Measurements from ENCODE around the gene MFAP2.

MFAP2 gene

DNA sequence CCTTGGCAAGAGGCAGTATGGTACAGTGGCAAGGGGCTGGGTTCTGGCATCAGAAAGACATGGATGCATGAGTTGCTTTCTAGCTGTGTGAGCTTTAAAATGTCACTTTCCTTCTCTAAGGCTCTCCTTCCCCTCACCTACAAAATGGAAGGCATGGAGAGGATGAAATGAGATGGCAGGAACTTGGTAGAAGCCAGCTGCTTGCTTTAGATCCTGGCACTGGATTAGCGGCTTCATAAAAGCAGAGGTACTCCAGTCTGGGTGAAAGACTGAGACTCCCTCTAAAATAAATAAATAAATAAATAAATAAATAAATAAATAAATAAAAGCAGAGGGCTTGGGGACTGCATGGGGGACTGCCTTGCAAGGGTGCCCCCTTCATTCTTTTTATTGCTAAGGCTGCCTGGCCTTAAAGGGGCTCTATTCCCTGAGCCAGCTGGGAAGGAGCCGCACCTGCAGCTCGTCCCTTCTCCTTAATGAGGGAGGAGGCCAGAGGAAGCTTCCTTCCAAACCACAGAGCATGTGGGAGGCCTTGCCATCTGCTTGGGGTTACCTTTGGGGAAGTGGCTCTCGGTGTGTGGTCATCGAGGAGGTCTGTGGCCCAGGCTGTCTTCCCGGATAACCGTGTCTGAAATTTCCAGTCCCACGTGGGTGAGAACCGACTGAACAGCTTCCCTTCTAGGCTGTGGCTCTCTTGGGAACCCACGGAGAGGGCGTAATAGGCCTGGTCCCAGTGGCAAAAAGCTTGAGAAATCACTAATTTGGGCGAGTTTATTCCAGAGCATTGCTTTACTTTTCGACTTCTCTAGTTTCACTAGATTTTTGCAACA is 33.3 kb upstream of the MFAP2 start:
- no peak overlapping the region for H3K27ac Mint-ChIP-seq
- peaks cover 13% of the 10 kb centered on the region for H3K4me1 Mint-ChIP-seq
- ATAC-seq (ENCODE audit: low read depth) (no peak), DNase-seq (ENCODE audit: low spot score in 2 of 2) (no peak)
- no peaks in the 10 kb centered on the region for H3K9me3 Mint-ChIP-seq
- H3K27me3 Mint-ChIP-seq: no peaks in the 10 kb centered on the region
- H3K4me3 Mint-ChIP-seq: no peak overlapping the region
- H3K36me3 Mint-ChIP-seq: peaks cover under 1% of the 10 kb centered on the region

DNA sequence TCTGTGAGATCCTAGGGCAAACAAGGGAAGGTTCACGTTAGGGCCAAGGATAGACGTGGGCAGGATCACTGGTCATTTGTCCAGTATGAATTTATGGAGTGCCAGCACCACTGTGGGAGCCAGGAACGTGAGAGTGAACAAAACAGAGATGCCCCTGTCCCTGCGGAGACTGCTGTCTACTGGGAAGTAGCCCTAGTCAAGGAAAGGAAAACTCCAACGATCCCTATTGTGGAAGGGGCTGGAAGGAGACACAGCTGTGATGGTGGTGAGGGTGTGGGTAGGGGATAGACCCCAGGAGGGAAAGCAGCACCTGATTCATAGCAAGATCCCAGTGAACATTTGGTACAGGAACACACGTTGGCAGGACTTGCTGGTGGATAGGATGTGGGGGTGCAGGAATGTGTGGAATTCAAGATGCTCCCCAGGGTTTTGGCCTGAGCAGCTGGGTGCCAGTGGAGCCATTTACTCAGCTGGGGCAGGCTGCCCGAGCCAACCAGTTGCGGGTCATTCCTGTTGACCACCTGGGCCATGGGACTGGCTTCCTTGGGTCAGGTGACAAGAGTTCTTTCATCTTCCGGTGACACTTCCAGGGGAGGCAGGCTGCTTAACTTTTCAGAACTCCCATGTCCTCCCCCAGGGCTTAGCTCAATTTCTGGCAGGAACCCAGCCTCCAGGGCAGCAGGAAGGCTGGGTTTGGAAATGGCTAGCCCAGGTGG is 32.5 kb upstream of the MFAP2 start:
- no peaks in the 10 kb centered on the region for H3K27me3 Mint-ChIP-seq
- H3K4me1 Mint-ChIP-seq: peaks cover 12% of the 10 kb centered on the region
- H3K27ac Mint-ChIP-seq: no peak overlapping the region
- no peaks in the 10 kb centered on the region for H3K36me3 Mint-ChIP-seq
- DNase-seq (ENCODE audit: low spot score in 2 of 2) (no peak), ATAC-seq (ENCODE audit: low read depth) (no peak)
- H3K4me3 Mint-ChIP-seq: no peak overlapping the region
- H3K9me3 Mint-ChIP-seq: no peaks in the 10 kb centered on the region

DNA sequence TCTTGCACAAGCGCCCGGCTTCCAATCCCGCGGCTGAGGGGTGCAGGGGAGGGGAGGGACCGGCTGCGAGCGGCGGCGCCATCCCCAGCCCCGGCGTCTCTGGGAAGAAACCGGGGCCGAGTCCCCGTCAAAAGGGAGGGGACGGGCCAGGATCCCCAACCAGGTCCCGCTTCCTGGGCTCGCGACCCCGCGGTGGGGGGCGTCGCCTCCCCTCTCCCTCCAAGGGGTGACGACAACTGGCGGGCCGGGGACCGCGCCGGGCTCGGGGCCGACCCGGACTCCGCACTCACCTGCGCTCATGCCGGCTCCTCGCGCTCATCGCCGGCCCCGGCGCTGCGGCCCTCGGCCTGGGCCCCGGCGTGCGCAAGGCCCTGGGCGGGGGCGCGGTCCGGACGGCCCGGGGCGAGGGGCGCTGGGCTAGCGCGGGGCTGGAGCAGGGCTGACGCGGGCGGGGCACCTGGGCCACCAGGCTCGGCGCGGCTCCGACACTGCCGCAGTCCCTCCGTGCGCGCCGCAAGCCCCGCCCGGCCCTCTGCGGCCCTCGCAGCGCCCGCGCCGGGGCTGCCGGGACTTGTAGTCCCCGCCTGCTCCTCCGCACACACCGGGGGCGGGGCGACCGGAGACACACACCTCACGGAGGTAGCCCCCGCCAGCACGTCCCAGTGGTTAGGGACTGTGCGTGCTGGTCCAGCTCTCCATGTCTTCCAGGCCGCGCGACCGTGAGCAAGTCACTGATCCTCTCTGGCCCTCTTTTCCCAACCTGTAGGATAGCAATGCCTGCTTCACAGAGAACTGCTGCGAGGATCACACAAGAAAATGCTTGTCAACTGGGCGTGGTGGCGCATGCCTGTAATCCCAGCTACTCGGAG is 31.3 kb upstream of the MFAP2 start, which contains the start of gene ATP13A2:
Gene ATP13A2 (minus strand): TSS at position 490 of the 869 bp plus-strand sequence. CDS start 190 bp downstream, at position 300.
- Mint-ChIP-seq H3K9me3 (no peaks in the 10 kb centered on the region), H3K4me3 (peak within 1 kb of the TSS; percentile 86), H3K27ac (no peak within 1 kb of the TSS), H3K4me1 (peaks cover 12% of the 10 kb centered on the region), H3K27me3 (no peaks in the 10 kb centered on the region), H3K36me3 (no peaks in the 10 kb centered on the region)
- ATAC-seq (ENCODE audit: low read depth) (peak; percentile 99), DNase-seq (ENCODE audit: low spot score in 2 of 2) (peak; percentile 76 to 84)

- Mint-ChIP-seq H3K36me3 (no peaks in the 10 kb centered on the region), H3K9me3 (no peaks in the 10 kb centered on the region), H3K4me3 (peak overlapping the region; percentile 83), H3K4me1 (peaks cover 12% of the 10 kb centered on the region), H3K27me3 (no peaks in the 10 kb centered on the region), H3K27ac (no peak overlapping the region)
- ATAC-seq (ENCODE audit: low read depth) (no peak), DNase-seq (ENCODE audit: low spot score in 2 of 2) (peak in 1 of 2 donors; percentile 29)
Measured at GRCh38 chr1:17011092-17011438, 30.6 kb upstream of the MFAP2 start.

- Mint-ChIP-seq H3K27me3 (no peaks in the 10 kb centered on the region), H3K4me1 (peaks cover 12% of the 10 kb centered on the region), H3K36me3 (no peaks in the 10 kb centered on the region), H3K27ac (no peak overlapping the region), H3K9me3 (no peaks in the 10 kb centered on the region), H3K4me3 (no peak overlapping the region)
- DNase-seq (ENCODE audit: low spot score in 2 of 2) (no peak), ATAC-seq (ENCODE audit: low read depth) (no peak)
Measured at GRCh38 chr1:17009706-17010105, 29.3 kb upstream of the MFAP2 start.

DNA sequence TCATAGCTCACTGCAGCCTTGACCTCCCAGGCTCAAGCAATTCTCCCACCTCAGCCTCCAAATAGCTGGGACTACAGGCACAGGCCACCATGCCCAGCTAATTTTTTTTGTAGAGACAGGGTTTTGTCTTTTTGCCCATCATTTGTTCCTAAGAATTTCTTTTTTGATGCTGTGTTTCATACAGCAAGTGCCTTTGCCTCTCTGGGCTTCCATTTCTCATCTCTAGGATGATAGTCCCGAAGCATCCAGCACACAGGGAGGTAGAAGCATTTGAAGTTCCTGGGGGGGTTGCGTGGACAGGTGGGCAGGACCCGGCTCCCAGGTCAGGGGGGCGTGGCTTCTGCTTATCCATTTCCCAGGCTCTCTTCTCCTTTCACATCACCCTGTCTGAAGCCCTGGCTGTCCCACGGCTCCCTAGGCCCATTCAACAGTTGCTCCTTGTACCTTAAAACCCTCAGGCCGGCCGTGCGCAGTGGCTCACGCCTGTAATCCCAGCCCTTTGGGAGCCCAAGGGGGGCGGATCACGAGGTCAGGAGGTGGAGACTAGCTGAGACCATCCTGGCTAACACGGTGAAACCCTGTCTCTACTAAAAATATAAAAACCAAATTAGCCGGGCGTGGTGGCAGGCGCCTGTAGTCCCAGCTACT is 27.9 kb upstream of the MFAP2 start:
- no peak overlapping the region for H3K4me3 Mint-ChIP-seq
- H3K27me3 Mint-ChIP-seq: no peaks in the 10 kb centered on the region
- DNase-seq (ENCODE audit: low spot score in 2 of 2) (no peak), ATAC-seq (ENCODE audit: low read depth) (no peak)
- H3K9me3 Mint-ChIP-seq: no peaks in the 10 kb centered on the region
- peaks cover 9% of the 10 kb centered on the region for H3K36me3 Mint-ChIP-seq
- H3K27ac Mint-ChIP-seq: no peak overlapping the region
- H3K4me1 Mint-ChIP-seq: peaks cover 14% of the 10 kb centered on the region

GRCh38 chr1:17007121-17007520 is 26.7 kb upstream of the MFAP2 start:
- H3K36me3 Mint-ChIP-seq: peaks cover 11% of the 10 kb centered on the region
- ATAC-seq (ENCODE audit: low read depth) (no peak), DNase-seq (ENCODE audit: low spot score in 2 of 2) (no peak)
- no peak overlapping the region for H3K4me3 Mint-ChIP-seq
- peaks cover 10% of the 10 kb centered on the region for H3K4me1 Mint-ChIP-seq
- no peaks in the 10 kb centered on the region for H3K27me3 Mint-ChIP-seq
- no peak overlapping the region for H3K27ac Mint-ChIP-seq
- no peaks in the 10 kb centered on the region for H3K9me3 Mint-ChIP-seq

- Mint-ChIP-seq H3K9me3 (no peaks in the 10 kb centered on the region), H3K27me3 (no peaks in the 10 kb centered on the region), H3K4me1 (peaks cover 6% of the 10 kb centered on the region), H3K27ac (no peak overlapping the region), H3K36me3 (peaks cover 16% of the 10 kb centered on the region), H3K4me3 (no peak overlapping the region)
- ATAC-seq (ENCODE audit: low read depth) (no peak), DNase-seq (ENCODE audit: low spot score in 2 of 2) (no peak)
Measured at GRCh38 chr1:17005365-17005740, 24.9 kb upstream of the MFAP2 start.

- Mint-ChIP-seq H3K4me3 (no peak overlapping the region), H3K27me3 (no peaks in the 10 kb centered on the region), H3K36me3 (peaks cover 17% of the 10 kb centered on the region), H3K9me3 (no peaks in the 10 kb centered on the region), H3K4me1 (peaks cover 2% of the 10 kb centered on the region), H3K27ac (no peak overlapping the region)
- ATAC-seq (ENCODE audit: low read depth): no peak
- DNase-seq (ENCODE audit: low spot score in 2 of 2): no peak
Measured at GRCh38 chr1:17004466-17005364, 24.3 kb upstream of the MFAP2 start.

DNA sequence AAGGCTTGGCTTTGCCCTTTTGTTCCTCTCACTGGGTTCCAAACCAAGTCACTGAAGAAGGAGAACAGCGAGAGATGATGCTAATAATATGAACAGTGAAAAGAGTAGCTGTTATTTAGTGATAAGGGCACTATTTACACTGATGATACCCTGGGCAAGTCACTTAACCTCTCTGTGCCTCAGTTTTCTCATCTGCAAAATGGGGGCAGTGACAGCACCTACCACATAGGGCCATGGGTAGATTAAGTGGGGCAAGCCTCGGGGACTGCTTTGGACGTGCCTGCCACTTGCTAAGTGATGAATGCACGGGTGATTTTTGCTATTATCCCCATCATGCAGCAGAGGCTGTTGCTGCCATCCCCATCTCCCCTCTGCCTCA is 22.1 kb upstream of the MFAP2 start:
- no peak for ATAC-seq (ENCODE audit: low read depth)
- Mint-ChIP-seq H3K4me1 (peaks cover 2% of the 10 kb centered on the region), H3K4me3 (no peak overlapping the region), H3K36me3 (peaks cover 25% of the 10 kb centered on the region), H3K9me3 (no peaks in the 10 kb centered on the region), H3K27ac (no peak overlapping the region), H3K27me3 (no peaks in the 10 kb centered on the region)
- DNase-seq (ENCODE audit: low spot score in 2 of 2): no peak

- ATAC-seq (ENCODE audit: low read depth): no peak
- Mint-ChIP-seq H3K9me3 (no peaks in the 10 kb centered on the region), H3K4me1 (peaks cover 2% of the 10 kb centered on the region), H3K27me3 (no peaks in the 10 kb centered on the region), H3K4me3 (no peak overlapping the region), H3K27ac (no peak overlapping the region), H3K36me3 (peaks cover 25% of the 10 kb centered on the region)
- no peak for DNase-seq (ENCODE audit: low spot score in 2 of 2)
Measured at GRCh38 chr1:17001760-17002523, 21.5 kb upstream of the MFAP2 start.

- Mint-ChIP-seq H3K4me1 (peaks cover 2% of the 10 kb centered on the region), H3K4me3 (no peak overlapping the region), H3K9me3 (no peaks in the 10 kb centered on the region), H3K27ac (no peak overlapping the region), H3K36me3 (peaks cover 35% of the 10 kb centered on the region), H3K27me3 (no peaks in the 10 kb centered on the region)
- ATAC-seq (ENCODE audit: low read depth) (no peak), DNase-seq (ENCODE audit: low spot score in 2 of 2) (no peak)
Measured at GRCh38 chr1:16999863-17000262, 19.4 kb upstream of the MFAP2 start.

Measured in memory B cell (primary cell).